Activated naive CD4-positive, alpha-beta T cell treated with anti-CD3 and anti-CD28 coated beads, Interleukin-2, amount 10 ng/mL, durations not matched to agents 7 days and 5 days (primary cell): ENCODE results near the gene NDUFS7.
A peak's percentile ranks its signal among the peaks of the same experiment; 100 is the strongest.

ENCODE experiments used
- CTCF ChIA-PET: fragments of 350-600 bp; sonication (Branson Sonifier 250); formaldehyde crosslinking; loops from one replicate; lab custom pipeline; 2021; ENCODE audit warnings: antibody characterized with exemption; lab: Charles Lee
- DNase-seq: peaks from one replicate; pipeline ENCODE4 v3.0.0-alpha.2; 2020
- H3K27ac Mint-ChIP-seq: one replicate; pipeline ENCODE4 v1.8.0; 2021; ENCODE audit warnings: mild to moderate bottlenecking, moderate library complexity, mixed read lengths
- H3K27me3 Mint-ChIP-seq: one replicate; pipeline ENCODE4 v1.8.0; 2021; ENCODE audit warnings: mild to moderate bottlenecking, mixed read lengths
- H3K36me3 Mint-ChIP-seq: one replicate; pipeline ENCODE4 v1.8.0; 2021; ENCODE audit warnings: mixed read lengths
- H3K4me1 Mint-ChIP-seq: one replicate; pipeline ENCODE4 v1.8.0; 2021; ENCODE audit warnings: mixed read lengths
- H3K4me3 Mint-ChIP-seq: one replicate; pipeline ENCODE4 v1.8.0; 2021; ENCODE audit warnings: mild to moderate bottlenecking, moderate library complexity, mixed read lengths
- H3K9me3 Mint-ChIP-seq: one replicate; pipeline ENCODE4 v1.8.0; 2021; ENCODE audit warnings: mixed read lengths

NDUFS7 gene

DNA sequence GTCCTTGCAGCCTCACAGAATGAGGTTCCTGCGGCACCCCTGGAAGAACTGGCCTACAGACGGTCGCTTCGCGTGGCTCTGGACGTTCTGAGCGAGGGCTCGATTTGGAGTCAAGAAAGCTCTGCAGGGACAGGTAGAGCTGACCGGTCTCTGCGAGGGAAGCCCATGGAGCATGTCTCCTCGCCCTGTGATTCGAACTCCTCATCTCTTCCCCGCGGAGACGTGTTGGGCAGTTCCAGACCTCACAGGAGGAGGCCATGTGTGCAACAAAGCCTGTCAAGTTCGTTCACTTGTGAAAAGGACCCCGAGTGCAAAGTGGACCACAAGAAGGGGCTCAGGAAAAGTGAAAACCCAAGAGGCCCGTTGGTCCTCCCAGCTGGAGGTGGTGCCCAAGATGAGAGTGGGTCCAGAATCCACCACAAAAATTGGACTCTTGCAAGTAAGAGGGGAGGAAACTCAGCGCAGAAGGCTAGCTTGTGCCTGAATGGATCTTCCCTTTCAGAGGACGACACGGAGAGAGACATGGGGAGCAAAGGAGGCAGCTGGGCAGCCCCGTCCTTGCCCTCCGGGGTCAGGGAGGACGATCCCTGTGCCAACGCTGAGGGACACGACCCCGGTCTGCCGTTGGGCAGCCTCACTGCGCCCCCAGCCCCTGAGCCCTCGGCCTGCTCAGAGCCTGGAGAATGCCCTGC is 23.4 kb upstream of the NDUFS7 start:
- no peaks in the 10 kb centered on the region for H3K9me3 Mint-ChIP-seq
- H3K4me3 Mint-ChIP-seq: no peak overlapping the region
- peaks cover 54% of the 10 kb centered on the region for H3K4me1 Mint-ChIP-seq
- no peak overlapping the region for H3K27ac Mint-ChIP-seq
- CTCF ChIA-PET: interaction anchor here (0.8 kb wide), 1 partner anchor 12 kb away, joined by 3 read pairs; no protein-coding TSS in a partner anchor
- no peaks in the 10 kb centered on the region for H3K27me3 Mint-ChIP-seq
- H3K36me3 Mint-ChIP-seq: peaks cover 41% of the 10 kb centered on the region
- DNase-seq: no peak

- H3K27me3 Mint-ChIP-seq: no peaks in the 10 kb centered on the region
Measured at GRCh38 chr19:1360818-1361461, 22.8 kb upstream of the NDUFS7 start.

GRCh38 chr19:1361601-1362386 is 21.9 kb upstream of the NDUFS7 start:
- peaks cover 39% of the 10 kb centered on the region for H3K36me3 Mint-ChIP-seq
- H3K27me3 Mint-ChIP-seq: no peaks in the 10 kb centered on the region
- DNase-seq: no peak
- H3K4me1 Mint-ChIP-seq: peaks cover 41% of the 10 kb centered on the region
- CTCF ChIA-PET: no interaction called here
- H3K4me3 Mint-ChIP-seq: no peak overlapping the region
- H3K9me3 Mint-ChIP-seq: no peaks in the 10 kb centered on the region
- no peak overlapping the region for H3K27ac Mint-ChIP-seq

More at GRCh38 chr19:1360818-1361461, 22.8 kb upstream of the NDUFS7 start:
- H3K4me1 Mint-ChIP-seq: peaks cover 48% of the 10 kb centered on the region
- peaks cover 39% of the 10 kb centered on the region for H3K36me3 Mint-ChIP-seq
- H3K4me3 Mint-ChIP-seq: no peak overlapping the region
- no peak overlapping the region for H3K27ac Mint-ChIP-seq
- H3K9me3 Mint-ChIP-seq: no peaks in the 10 kb centered on the region
- CTCF ChIA-PET: no interaction called here
- DNase-seq: no peak

DNA sequence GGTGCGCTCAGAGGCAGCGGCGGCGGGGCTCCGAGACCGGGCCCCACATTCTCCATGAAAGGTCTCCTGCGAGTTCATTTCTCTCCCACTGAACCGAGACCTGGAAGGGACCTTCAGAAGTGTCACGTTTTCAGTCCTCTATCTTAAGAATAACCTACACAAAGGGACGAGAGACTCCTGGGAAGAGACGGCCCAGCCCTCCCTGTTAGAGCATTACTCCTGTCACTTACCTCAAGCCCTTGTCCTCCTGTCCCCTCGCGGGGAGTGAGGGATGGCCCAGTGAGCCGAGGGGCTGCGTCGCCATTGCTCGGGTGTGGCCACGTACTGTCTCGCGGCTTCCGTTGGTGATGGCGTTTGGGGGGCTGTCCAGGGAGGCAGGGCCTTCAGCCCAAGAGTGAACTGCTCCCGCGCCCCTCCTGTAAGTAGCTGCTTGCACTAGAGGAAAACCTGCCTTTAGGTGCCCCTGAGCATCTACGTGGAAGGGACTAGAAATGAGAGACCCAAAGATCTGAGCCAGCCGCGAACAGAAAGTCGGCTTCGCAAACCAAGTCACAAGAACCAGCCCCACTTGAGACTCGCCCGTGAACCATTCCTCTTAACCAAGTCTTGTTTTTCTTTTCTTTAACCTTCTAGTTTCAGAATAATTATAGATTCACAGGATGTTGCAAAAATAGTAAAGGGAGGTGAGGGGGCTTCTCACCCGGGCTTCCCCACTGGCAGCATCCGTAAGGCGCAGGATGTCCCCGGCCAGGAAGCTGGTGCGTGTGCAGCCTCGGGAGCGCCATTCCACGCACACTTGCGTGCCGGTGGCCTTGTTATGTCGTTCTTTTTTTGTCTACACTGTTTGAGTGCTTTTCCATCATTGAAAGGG is 21.1 kb upstream of the NDUFS7 start:
- no peaks in the 10 kb centered on the region for H3K9me3 Mint-ChIP-seq
- H3K4me1 Mint-ChIP-seq: peaks cover 33% of the 10 kb centered on the region
- DNase-seq: no peak
- H3K27me3 Mint-ChIP-seq: no peaks in the 10 kb centered on the region
- CTCF ChIA-PET: no interaction called here
- no peak overlapping the region for H3K4me3 Mint-ChIP-seq
- peak overlapping the region; percentile 57 for H3K27ac Mint-ChIP-seq
- H3K36me3 Mint-ChIP-seq: peaks cover 33% of the 10 kb centered on the region

- peak; percentile 61 for DNase-seq
Measured at GRCh38 chr19:1363599-1363998, 20.1 kb upstream of the NDUFS7 start.

GRCh38 chr19:1364070-1364704 is 19.5 kb upstream of the NDUFS7 start:
- peak; percentile 35 for DNase-seq
- CTCF ChIA-PET: interaction anchor here (0.6 to 1.5 kb wide), 3 partner anchors 19 to 49 kb away, joined by 3 to 4 read pairs (median 3); partner anchors contain the start of gene NDUFS7
- H3K36me3 Mint-ChIP-seq: peaks cover 20% of the 10 kb centered on the region
- H3K4me1 Mint-ChIP-seq: peaks cover 33% of the 10 kb centered on the region
- H3K4me3 Mint-ChIP-seq: peak overlapping the region; percentile 46
- H3K27ac Mint-ChIP-seq: peak overlapping the region; percentile 80
- no peaks in the 10 kb centered on the region for H3K27me3 Mint-ChIP-seq
- no peaks in the 10 kb centered on the region for H3K9me3 Mint-ChIP-seq

More at GRCh38 chr19:1363599-1363998, 20.1 kb upstream of the NDUFS7 start:
- H3K9me3 Mint-ChIP-seq: no peaks in the 10 kb centered on the region
- H3K4me3 Mint-ChIP-seq: peak overlapping the region; percentile 10
- no peaks in the 10 kb centered on the region for H3K27me3 Mint-ChIP-seq
- CTCF ChIA-PET: interaction anchor here (0.8 kb wide), 1 partner anchor 36 kb away, joined by 4 read pairs; no protein-coding TSS in a partner anchor
- peak overlapping the region; percentile 57 for H3K27ac Mint-ChIP-seq
- H3K4me1 Mint-ChIP-seq: peaks cover 33% of the 10 kb centered on the region
- H3K36me3 Mint-ChIP-seq: peaks cover 26% of the 10 kb centered on the region

- peak overlapping the region; percentile 12 for H3K27ac Mint-ChIP-seq
- H3K27me3 Mint-ChIP-seq: no peaks in the 10 kb centered on the region
- no peak overlapping the region for H3K4me3 Mint-ChIP-seq
- H3K4me1 Mint-ChIP-seq: peaks cover 33% of the 10 kb centered on the region
- peaks cover 12% of the 10 kb centered on the region for H3K36me3 Mint-ChIP-seq
- CTCF ChIA-PET: interaction anchor here (1.5 kb wide), 1 partner anchor 18 kb away, joined by 3 read pairs; the partner anchor contains the start of gene NDUFS7
- no peak for DNase-seq
- H3K9me3 Mint-ChIP-seq: no peaks in the 10 kb centered on the region
Measured at GRCh38 chr19:1365319-1366269, 18.1 kb upstream of the NDUFS7 start.

DNA sequence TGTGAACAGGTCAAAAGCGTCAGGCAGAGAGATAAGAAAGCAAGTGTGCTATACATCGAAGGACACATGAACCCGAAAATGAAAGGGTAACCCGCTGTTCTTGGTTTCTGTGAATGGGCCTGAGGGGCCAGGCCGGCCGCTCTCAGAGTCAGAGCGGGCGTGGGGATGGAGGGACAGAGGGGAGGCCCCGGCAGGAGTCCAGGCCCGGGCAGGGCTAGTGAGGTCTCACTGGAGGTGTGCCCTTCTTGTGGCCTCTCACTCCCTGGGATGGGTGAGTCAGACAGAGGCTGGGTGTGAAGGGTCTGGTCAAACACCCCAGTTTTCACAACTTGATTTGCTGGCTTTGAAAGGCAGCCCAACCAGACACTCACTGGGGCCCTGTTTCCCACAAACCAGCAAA is 17.4 kb upstream of the NDUFS7 start:
- no peak for DNase-seq
- peaks cover 33% of the 10 kb centered on the region for H3K4me1 Mint-ChIP-seq
- no peaks in the 10 kb centered on the region for H3K27me3 Mint-ChIP-seq
- H3K36me3 Mint-ChIP-seq: peaks cover 12% of the 10 kb centered on the region
- H3K9me3 Mint-ChIP-seq: no peaks in the 10 kb centered on the region
- no peak overlapping the region for H3K4me3 Mint-ChIP-seq
- H3K27ac Mint-ChIP-seq: no peak overlapping the region
- CTCF ChIA-PET: no interaction called here

GRCh38 chr19:1366899-1367870 is 16.5 kb upstream of the NDUFS7 start:
- H3K9me3 Mint-ChIP-seq: no peaks in the 10 kb centered on the region
- no peak overlapping the region for H3K4me3 Mint-ChIP-seq
- no peak overlapping the region for H3K27ac Mint-ChIP-seq
- peaks cover 27% of the 10 kb centered on the region for H3K4me1 Mint-ChIP-seq
- H3K36me3 Mint-ChIP-seq: peaks cover 12% of the 10 kb centered on the region
- CTCF ChIA-PET: interaction anchor here (1.1 kb wide), 1 partner anchor 88 kb away, joined by 5 read pairs; no protein-coding TSS in a partner anchor
- H3K27me3 Mint-ChIP-seq: no peaks in the 10 kb centered on the region
- DNase-seq: no peak

DNA sequence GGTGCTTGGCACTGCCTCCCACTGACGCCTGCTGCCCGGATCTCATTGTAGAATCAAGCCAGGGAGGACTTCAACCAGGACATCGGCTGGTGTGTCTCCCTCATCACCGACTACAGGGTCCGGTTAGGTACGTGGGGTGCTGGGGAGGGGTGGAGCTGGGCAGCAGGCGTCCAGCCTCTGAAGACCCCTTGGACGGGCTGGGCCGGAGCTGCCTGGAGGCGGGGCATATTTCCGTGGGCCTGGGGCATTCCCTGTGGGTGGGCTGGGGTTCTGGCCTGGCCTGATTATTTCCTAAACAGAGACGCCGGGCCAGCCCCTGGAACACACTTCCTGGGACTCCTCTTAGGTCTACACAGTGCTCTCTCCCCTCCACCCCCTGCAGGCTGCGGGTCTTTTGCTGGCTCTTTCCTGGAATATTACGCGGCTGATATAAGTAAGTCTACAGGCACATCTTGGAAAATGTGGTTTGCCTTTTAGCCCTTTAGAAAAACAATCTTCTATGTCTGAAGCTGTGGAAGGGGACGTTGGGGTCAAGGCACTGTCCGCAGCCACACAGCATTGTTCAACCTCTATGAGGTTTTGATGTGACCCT is 14.4 kb upstream of the NDUFS7 start:
- H3K9me3 Mint-ChIP-seq: no peaks in the 10 kb centered on the region
- CTCF ChIA-PET: interaction anchor here (0.8 to 1.4 kb wide), 2 partner anchors 54 to 125 kb away, joined by 3 read pairs; no protein-coding TSS in a partner anchor
- no peak overlapping the region for H3K4me3 Mint-ChIP-seq

More for the DNA sequence above, 14.4 kb upstream of the NDUFS7 start:
- Mint-ChIP-seq H3K4me1 (peaks cover 7% of the 10 kb centered on the region), H3K27ac (no peak overlapping the region), H3K36me3 (peaks cover 12% of the 10 kb centered on the region), H3K27me3 (no peaks in the 10 kb centered on the region)
- DNase-seq: no peak
